NCI-H128 (cell line): ENCODE data around the gene PAK2.
A peak's percentile ranks its signal among the peaks of the same experiment; 100 is the strongest.
"Not testable (repeated sequence)": the region's sequence is repeated elsewhere in the genome, so short reads cannot be mapped to it uniquely, and the experiment has no call there.

Source experiments
- DNase-seq: peaks from one replicate; lab custom pipeline; 2025; ENCODE audit not compliant: unreplicated experiment; lab: John Stamatoyannopoulos, UW

PAK2 gene

DNA sequence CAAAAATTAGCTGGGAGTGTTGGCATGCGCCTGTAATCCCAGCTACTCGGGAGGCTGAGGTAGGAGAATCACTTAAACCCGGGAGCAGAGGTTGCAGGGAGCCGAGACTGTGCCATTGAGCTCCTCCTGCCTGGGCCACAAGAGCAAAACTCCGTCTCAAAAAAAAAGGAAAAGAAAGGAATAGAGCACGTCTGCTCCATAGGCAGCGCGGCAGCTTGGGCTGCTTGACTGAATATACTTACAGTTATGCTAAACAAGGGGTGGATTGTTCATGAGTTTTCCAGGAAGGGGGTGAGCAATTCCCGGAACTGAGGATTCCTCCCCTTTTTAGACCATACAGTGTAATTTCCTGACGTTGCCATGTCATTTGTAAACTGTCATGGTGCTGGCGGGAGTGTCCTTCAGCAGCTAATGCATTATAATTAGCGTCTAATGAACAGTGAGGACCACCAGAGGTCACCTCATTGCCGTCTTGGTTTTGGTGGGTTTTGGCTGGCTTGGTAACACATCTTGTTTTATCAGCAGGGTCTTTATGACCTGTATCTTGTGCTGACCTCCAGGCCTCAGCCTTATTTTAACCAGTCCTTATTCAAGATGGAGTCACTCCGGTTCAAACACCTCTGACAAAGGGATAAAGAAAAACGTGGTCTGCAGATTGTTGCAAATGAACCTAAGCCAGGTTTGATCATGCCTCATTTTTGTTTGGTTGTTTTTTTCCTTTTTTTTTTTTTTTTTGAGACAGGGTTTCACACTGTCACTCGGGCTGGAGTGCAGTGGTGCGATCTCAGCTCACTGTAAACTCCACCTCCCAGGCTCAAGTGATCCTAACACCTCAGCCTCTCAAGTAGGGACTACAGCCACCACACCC is 103.1 kb downstream of the PAK2 start:
- no peak for DNase-seq

DNA sequence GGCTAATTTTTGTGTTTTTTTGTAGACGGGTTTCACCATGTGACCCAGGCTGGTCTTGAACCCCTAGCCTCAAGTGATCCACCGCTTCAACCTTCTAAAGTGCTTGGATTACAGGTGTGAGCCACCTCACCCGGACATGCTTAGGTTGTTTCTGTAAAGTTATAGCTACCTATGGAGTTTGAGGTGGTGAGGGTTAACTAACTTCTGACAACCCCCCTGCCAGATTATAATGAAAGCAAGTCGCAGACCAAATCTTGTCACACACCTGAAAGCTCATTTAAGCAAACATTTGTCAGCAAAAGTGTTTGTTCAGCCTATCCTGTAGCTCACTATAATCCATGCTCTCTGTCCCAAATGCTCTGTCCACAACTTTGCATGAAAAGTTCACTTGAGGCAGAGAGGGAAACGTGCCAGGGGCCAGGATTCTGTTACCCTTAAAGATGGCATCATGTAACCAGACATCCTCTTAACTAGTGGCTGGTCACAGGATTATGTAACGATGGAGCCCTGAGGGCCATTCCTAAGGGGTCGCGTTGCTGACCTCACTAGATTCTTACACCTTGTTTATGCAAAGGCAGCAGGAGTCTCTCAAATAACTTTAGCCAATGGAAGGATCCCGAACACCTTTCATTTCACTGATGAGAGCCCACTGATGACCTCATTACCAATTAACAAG is 103.9 kb downstream of the PAK2 start:
- no peak for DNase-seq

DNA sequence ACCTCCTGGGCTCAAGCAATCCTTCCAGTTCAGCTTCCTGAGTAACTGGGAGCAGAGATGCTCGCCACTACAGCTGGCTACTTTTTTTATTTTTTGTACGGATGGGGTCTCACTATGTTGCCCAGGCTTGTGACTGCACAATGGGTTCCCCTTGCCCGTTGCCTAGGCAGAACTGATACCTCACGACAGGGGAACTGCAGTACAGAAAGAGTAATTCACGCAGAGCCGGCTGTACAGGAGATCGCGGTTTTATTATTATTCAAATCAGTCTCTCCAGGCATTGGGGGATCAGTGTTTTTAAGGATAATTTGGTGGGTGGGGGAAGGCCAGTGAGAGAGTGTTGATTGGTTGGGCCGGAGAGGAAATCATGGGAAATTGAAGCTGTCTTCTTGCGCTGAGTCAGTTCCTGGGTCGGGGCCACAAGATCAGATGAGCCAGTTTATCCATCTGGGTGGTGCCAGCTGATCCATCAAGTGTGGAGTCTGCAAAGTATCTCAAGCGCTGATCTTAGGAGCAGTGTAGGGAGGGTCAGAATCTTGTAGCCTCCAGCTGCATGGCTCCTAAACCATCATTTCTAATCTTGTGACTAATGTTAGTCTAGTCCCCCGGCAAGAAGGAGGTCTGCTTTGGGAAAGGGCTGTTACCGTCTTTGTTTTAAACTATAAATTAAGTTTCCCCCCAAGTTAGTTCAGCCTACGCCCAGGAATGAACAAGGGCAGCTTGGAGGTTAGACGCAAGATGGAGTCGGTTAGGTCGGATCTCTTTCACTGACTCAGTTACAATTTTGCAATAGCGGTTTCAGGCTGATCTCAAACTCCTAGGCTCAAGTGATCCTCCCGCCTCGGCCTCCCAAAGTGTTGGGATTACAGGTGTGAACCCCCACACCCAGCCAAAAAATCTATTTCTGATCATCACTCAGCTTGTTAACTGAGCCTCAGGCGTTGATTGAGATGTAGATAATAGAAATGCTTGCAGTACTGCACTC is 104.9 kb downstream of the PAK2 start:
- not testable (repeated sequence) for DNase-seq

DNA sequence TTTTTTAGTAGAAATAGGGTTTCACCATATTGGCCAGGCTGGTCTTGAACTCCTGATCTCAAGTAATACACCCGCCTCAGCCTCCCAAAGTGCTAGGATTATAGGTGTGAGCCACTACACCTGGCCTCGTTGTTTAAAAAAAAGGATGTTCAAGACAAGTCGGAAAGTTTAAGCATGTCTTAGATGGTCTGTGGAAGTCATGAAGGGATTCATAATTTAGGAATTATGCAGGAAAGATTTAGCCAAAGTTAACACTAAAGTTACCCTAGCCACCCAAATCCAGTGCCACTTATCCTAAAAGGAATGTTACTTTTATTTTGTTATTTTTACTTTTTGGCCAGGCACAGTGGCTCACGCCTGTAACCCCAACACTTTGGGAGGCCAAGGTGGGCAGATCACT is 108.7 kb downstream of the PAK2 start:
- not testable (repeated sequence) for DNase-seq

DNA sequence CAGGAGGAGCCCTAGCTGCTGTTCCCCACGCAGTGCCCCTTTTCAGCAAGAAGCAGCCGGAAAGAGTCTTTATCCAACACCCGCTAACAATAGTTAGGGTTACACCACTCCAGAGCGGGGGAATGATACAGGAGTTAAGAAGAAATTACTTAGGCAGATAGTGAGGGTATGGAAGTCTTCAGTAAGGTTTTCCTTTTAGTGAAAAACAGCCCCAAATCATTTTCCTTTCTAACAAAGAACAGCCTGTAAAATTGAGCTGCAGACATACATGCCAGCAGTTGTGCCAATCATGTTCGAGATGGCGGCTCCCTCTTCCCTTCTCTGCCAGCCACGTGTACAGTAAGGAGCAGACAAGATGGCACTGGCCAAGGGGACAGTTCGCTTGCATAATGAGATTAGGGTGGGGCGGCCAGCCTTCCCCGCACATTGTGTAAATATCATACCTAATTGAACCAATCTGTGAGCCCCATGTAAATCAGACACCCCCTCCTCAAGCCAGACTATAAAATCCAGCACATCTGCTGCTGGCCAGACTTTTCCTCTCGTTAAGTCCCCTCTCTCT is 109.6 kb downstream of the PAK2 start:
- no peak for DNase-seq

DNA sequence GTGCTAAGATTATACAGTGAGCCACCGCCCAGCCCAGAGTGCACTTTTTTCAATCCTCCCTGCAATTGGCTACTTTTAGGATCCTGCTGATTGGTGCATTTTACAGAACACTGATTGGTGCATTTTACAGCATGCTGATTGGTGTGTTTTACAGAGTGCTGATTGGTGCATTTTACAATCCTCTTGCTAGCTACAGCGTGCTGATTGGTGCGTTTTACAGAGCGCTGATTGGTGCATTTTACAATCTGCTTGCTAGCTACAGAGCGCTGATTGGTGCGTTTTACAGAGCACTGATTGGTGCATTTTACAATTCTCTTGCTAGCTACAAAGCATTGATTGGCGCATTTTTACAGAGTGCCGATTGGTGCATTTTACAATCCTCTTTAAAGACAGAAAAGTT is 123.3 kb downstream of the PAK2 start:
- DNase-seq = not testable (repeated sequence)

DNA sequence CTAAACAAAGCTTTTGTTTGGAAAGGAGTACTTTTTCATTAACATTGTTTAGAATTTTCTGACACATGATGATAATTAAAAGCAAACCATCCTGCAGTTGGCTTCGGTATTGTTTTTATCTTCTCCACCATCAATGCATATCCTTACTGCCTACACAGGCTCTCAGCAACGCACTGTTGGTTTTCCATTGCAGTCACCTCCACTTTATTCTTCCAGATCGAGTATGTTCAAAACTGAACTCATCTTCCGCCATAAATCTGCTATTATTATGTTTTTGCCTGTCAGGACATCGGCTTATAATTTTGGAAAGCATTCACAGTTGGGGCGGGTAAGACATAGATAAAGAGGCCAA is 127.5 kb downstream of the PAK2 start:
- no peak for DNase-seq

DNA sequence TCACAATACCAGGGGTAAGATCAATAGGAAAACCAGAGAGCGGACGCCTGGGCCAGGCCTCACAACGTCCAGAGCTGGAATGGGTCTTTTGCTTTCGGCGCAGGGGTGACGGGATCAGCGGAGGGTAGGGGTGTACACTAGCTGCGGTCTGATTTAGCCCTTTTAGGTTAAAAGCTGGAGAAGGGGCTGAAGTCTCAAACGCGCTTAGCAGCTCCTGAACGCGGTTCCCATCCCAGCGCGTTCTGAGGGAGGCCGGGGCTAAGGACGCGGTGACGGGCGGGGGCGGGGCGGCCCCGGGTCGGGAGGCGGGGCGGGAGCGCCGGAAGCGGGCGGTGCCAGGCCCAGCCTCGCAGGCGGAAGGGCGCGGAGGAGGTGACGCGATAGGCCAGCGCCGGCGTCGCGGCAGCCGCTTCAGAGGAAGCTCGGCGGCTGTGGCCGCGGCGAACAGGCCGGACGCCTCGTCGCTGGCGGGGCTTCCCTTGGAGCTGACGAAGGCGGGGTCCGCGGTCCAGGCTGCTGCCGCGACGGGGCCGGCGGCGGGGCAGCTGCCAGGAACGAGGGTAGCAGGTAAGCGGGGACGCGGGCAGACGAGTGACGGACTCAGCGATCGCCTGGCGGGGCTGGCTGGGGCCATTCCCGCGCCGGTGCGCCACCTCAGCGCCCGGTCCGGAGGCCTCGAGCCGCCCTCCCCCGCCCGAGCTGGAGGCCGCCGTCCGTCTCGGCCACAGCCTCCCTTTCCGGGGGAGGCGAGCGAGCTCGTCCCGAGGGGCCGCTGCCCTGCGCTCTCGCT is 128.0 kb downstream of the PAK2 start, which contains the start of gene SENP5:
Gene SENP5, plus strand, starts transcription at position 414 of the 790 bp plus-strand sequence. CDS start 17,262 bp downstream, outside the sequence.
- peak; percentile 88 for DNase-seq

DNA sequence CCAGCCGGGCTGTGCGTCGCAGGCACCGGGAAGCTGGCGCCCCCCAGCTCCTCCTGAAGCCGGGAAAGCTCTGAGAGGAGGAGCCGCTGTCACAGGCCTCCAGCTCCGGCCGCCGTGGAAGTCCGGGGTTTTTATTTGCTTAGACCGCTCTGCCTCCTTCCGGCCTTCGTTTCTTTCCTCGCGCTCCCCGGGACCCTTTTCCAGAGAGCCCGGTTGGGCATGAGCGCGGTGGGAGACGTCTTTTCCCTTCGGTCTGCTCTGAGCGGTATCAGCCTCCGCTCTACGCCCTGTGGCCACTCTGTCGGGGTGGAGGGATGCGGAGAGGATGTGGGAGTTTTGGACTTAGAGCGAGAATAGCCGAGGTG is 128.6 kb downstream of the PAK2 start:
- no peak for DNase-seq

DNA sequence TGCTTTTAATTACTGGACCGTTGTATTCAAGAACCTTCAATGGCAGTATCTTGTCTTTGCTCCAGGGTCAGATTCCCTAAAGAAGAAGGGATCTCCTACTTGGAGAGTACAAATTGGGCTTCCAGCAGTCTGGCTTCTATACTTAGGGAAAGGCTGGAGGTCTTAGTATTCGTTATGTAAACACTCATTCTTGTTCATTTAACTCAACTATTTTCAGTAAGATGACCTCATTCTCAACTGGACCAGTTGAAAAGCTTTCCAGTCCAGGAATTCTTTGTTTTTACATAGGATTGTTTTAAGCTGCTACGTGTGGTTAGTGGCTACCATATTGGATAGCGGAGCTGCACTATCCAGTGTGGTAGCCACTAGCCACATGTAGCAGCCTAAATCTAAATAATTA is 132.7 kb downstream of the PAK2 start:
- no peak for DNase-seq

DNA sequence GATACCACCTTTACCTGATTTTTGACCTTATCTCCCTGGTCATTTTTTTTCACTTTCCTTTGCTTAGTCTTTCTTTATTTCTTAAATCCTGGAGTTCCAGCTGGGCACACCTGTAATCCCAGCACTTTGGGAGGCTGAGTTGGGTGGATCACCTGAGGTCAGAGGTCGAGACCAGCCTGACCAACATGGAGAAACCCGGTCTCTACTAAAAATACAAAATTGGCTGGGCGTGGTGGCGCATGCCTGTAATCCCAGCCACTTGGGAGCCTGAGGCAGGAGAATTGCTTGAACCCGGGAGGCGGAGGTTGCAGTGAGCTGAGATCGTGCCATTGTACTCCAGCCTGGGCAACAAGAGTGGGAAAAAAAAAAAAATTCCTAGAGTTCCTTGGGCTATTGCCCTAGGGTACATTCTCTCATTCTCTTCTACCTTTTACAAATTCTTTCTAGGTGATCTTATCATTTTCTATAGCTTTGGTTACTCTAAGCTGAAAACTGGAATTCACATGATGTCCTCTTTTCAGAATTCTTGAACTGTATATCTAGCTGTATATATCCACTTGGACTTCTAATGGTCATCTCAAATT is 134.9 kb downstream of the PAK2 start:
- not testable (repeated sequence) for DNase-seq

DNA sequence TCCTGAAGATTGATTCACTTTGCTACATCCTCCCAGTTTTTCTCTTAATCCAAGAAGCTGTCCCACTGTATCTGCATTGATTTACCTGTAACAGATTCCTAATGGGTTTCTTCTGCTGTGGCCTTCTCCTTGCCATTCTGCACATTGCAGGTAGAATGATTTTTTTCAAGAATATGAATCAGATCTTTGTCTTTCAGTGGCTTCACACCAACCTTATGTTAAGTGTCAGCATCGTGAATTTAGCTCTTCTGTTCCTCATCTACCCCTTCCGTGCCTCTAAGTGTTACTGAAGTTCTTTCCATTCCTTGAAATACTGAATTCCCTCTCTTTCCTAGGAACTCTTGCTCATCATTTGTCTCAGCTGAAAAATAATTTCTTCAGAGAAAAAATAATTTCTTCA is 135.6 kb downstream of the PAK2 start:
- DNase-seq = no peak
